ENCODE data around the gene SRRM2.
"Not testable (repeated sequence)": the region's sequence is repeated elsewhere in the genome, so short reads cannot be mapped to it uniquely, and the experiment has no call there.

SRRM2 gene

GRCh38 chr16:2715064-2715463 is 37.4 kb upstream of the SRRM2 start:
- DNase-seq (ENCODE audit: low read depth in 2 of 2), result no peak

- peak; percentile 60 to 68 for DNase-seq (ENCODE audit: low read depth in 2 of 2)
These were observed 36.9 kb upstream of the SRRM2 start for GRCh38 chr16:2715519-2715918.

- no peak for DNase-seq (ENCODE audit: low read depth in 2 of 2)
These were observed 36.2 kb upstream of the SRRM2 start for GRCh38 chr16:2715966-2716885.

GRCh38 chr16:2716948-2717347 is 35.5 kb upstream of the SRRM2 start:
- DNase-seq (ENCODE audit: low read depth in 2 of 2), result no peak

- DNase-seq (ENCODE audit: low read depth in 2 of 2), result no peak
These were observed 34.8 kb upstream of the SRRM2 start for GRCh38 chr16:2717383-2718263.

GRCh38 chr16:2719328-2720063 is 32.9 kb upstream of the SRRM2 start:
- no peak for DNase-seq (ENCODE audit: low read depth in 2 of 2)

GRCh38 chr16:2720064-2720457 is 32.4 kb upstream of the SRRM2 start, which contains the start of gene PRSS27:
TSS of gene PRSS27 (minus strand) at chr16:2720224. CDS start at chr16:2720160, 64 bp downstream.
- no peak for DNase-seq (ENCODE audit: low read depth in 2 of 2)

- DNase-seq (ENCODE audit: low read depth in 2 of 2), result peak; percentile 81 to 82
These were observed 31.5 kb upstream of the SRRM2 start for GRCh38 chr16:2720719-2721633.

GRCh38 chr16:2721634-2722173 is 30.7 kb upstream of the SRRM2 start:
- not testable (repeated sequence) for DNase-seq (ENCODE audit: low read depth in 2 of 2)

GRCh38 chr16:2724088-2724676 is 28.3 kb upstream of the SRRM2 start:
- no peak for DNase-seq (ENCODE audit: low read depth in 2 of 2)

GRCh38 chr16:2724816-2725348 is 27.6 kb upstream of the SRRM2 start:
- DNase-seq (ENCODE audit: low read depth in 2 of 2), result no peak

- no peak for DNase-seq (ENCODE audit: low read depth in 2 of 2)
These were observed 25.5 kb upstream of the SRRM2 start for GRCh38 chr16:2726923-2727322.

GRCh38 chr16:2728034-2728433 is 24.4 kb upstream of the SRRM2 start:
- DNase-seq (ENCODE audit: low read depth in 2 of 2), result no peak

GRCh38 chr16:2734844-2735515 is 17.5 kb upstream of the SRRM2 start:
- no peak for DNase-seq (ENCODE audit: low read depth in 2 of 2)

GRCh38 chr16:2736476-2737237 is 15.8 kb upstream of the SRRM2 start:
- no peak for DNase-seq (ENCODE audit: low read depth in 2 of 2)

- DNase-seq (ENCODE audit: low read depth in 2 of 2), result no peak
These were observed 15.2 kb upstream of the SRRM2 start for GRCh38 chr16:2737238-2737605.

- no peak for DNase-seq (ENCODE audit: low read depth in 2 of 2)
These were observed 14.5 kb upstream of the SRRM2 start for GRCh38 chr16:2737895-2738418.

GRCh38 chr16:2738615-2739014 is 13.8 kb upstream of the SRRM2 start:
- no peak for DNase-seq (ENCODE audit: low read depth in 2 of 2)

Measured in activated CD4-positive, alpha-beta T cell treated with anti-CD3 and anti-CD28 coated beads for 24 hours (primary cell).